HG03097 (cell line): Measurements from ENCODE around the gene NAA10.

Source experiments
- ATAC-seq: cut with Tn5 transposase; IDR thresholded peaks from one replicate; pipeline ENCODE4 v1.9.1; 2021; ENCODE audit not compliant: unreplicated experiment, low FRiP score

Gene NAA10

GRCh38 chrX:153950127-153950526, 15.3 kb upstream of the NAA10 start:
- ATAC-seq: no peak

- no peak for ATAC-seq
These were observed 14.3 kb upstream of the NAA10 start for GRCh38 chrX:153948847-153949805.

- no peak for ATAC-seq
These were observed 13.2 kb upstream of the NAA10 start for GRCh38 chrX:153948002-153948466.

GRCh38 chrX:153947009-153947769, 12.4 kb upstream of the NAA10 start:
- ATAC-seq: peak; percentile 70

GRCh38 chrX:153945956-153946943, 11.4 kb upstream of the NAA10 start:
- ATAC-seq: no peak

GRCh38 chrX:153944800-153945150, 9.9 kb upstream of the NAA10 start:
- no peak for ATAC-seq

GRCh38 chrX:153944140-153944799, 9.4 kb upstream of the NAA10 start, which contains the start of gene RENBP:
RENBP (minus strand) TSS chrX:153944643; CDS start chrX:153944610, 33 bp downstream.
- no peak for ATAC-seq

- ATAC-seq: no peak
These were observed 6.8 kb upstream of the NAA10 start for GRCh38 chrX:153941336-153942252.

- ATAC-seq: no peak
These were observed 4.7 kb upstream of the NAA10 start for GRCh38 chrX:153939573-153939972.

GRCh38 chrX:153938226-153938786, 3.5 kb upstream of the NAA10 start:
- ATAC-seq: no peak

GRCh38 chrX:153937056-153937455, 2.2 kb upstream of the NAA10 start:
- no peak for ATAC-seq

- ATAC-seq: peak; percentile 6
These were observed 552 bp upstream of the NAA10 start for GRCh38 chrX:153935326-153935851.

GRCh38 chrX:153934148-153934761, 582 bp downstream of the NAA10 start:
- peak; percentile 9 for ATAC-seq

GRCh38 chrX:153933748-153934147, 1.1 kb downstream of the NAA10 start:
- no peak for ATAC-seq

GRCh38 chrX:153932220-153932915, 2.5 kb downstream of the NAA10 start:
- ATAC-seq: no peak

- ATAC-seq: no peak
These were observed 3.1 kb downstream of the NAA10 start for GRCh38 chrX:153931748-153932147.

GRCh38 chrX:153931151-153931550, 3.7 kb downstream of the NAA10 start:
- no peak for ATAC-seq
